GM19463 (cell line): Measurements from ENCODE around the gene PLS1.
"Not testable (repeated sequence)": the region's sequence is repeated elsewhere in the genome, so short reads cannot be mapped to it uniquely, and the experiment has no call there.

Experiments
- ATAC-seq: cut with Tn5 transposase; IDR thresholded peaks from one replicate; pipeline ENCODE4 v1.9.1; 2021; ENCODE audit warnings: mild to moderate bottlenecking, moderate library complexity; ENCODE audit not compliant: unreplicated experiment

PLS1 gene

DNA sequence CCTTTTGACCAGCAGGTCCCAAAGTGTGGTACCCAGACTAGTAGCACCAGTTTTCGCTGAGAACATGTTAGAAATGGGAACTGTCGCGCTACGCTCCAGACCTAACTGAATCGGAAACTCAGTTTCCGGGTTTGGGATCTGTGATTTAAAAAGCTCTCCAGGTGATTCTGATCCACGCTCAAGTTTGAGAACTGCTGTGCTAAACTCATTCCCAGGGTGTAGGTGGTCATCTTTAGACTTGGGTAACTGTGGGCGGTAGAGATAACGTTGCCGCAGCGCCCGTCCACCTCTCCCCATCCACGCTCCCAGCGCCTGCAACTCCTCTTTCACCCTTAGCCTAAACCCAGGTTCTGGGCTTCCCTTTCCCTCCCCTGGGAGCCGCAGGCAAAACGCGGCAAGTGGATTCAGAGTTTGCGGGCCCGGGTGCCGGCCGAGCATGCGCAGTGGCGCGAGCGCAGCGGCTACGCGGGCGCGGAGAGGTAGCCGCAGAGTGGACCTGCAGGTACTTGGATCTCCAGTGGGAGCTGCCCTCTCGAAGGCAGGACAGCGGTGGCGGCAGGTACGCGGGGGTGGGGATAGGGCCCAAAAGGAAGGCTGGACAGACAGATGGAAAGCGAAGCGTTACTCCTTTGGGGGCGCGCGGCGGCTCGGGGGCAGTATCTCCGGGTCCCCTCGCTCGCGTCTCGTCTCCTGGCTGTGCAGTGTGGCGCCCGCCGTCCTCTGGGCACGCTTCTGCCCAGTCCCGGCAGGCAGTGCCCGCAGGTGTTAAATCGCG, at the start of gene PLS1:
TSS of gene PLS1 (plus strand) at position 443 of the 775 bp plus-strand sequence. CDS start 67,845 bp downstream, outside the sequence.
- ATAC-seq: peak; percentile 71

GRCh38 chr3:142549986-142550385, 46.2 kb upstream of the PLS1 start:
- no peak for ATAC-seq

- ATAC-seq: not testable (repeated sequence)
Measured at GRCh38 chr3:142552579-142552978, 43.6 kb upstream of the PLS1 start.

- no peak for ATAC-seq
Measured at GRCh38 chr3:142553741-142554140, 42.5 kb upstream of the PLS1 start.

- no peak for ATAC-seq
Measured at GRCh38 chr3:142560118-142560517, 36.1 kb upstream of the PLS1 start.

DNA sequence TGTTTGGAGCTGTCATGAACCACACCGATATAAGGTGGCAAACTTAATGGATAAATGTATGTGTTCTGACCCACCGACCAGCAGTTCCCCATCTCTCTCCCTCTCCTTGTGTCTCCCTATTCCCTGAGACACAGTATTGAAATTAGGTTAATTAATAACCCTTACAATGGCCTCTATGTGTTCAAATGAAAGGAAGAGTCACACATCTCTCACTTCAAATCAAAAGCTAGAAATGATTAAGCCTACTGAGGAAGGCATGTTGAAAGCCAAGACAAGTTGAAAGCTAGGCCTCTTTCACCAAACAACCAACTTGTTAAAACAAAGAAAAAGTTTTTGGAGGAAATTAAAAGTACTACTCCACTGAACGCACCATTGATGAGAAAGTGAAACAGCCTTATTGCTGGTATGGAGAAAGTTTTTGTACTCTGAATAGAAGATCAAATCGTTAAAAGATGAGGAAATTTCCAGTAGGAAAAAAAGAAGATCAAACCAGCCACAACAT, 32.6 kb upstream of the PLS1 start:
- ATAC-seq: no peak

- no peak for ATAC-seq
Measured at GRCh38 chr3:142566096-142566495, 30.1 kb upstream of the PLS1 start.

DNA sequence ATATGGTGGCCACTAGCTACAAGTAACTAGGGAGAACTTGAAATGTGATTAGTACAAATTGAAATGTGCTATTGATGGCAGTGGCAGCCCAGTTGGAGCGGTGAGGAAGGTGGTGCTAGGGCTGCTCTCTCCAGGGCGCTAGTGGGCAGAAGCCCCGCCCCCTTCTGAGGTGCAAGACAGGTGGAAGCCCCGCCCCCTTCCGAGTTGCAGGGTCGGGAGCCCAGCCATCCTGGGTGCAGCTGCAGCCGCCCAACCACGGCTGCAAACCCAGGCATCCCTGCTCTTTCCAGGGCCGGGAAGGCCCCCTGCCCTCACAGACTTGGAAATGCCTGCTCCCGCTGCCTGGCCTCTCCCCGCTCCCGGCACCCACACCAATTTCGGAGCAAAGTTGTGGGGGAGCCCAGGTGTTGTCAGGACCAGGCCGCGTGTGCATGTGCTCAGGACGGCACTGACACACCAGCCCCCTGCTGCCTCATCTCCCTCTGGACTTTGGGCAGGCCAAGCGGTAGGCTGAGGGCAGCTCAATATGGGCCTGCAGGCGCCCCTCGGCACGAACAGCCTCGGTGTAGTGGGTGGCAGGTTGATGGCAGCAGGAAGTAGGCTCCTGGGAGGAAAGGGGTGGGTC, 27.7 kb upstream of the PLS1 start:
- ATAC-seq: no peak

- ATAC-seq: not testable (repeated sequence)
Measured at GRCh38 chr3:142569422-142569821, 26.8 kb upstream of the PLS1 start.

- ATAC-seq: not testable (repeated sequence)
Measured at GRCh38 chr3:142574223-142574622, 22.0 kb upstream of the PLS1 start.

DNA sequence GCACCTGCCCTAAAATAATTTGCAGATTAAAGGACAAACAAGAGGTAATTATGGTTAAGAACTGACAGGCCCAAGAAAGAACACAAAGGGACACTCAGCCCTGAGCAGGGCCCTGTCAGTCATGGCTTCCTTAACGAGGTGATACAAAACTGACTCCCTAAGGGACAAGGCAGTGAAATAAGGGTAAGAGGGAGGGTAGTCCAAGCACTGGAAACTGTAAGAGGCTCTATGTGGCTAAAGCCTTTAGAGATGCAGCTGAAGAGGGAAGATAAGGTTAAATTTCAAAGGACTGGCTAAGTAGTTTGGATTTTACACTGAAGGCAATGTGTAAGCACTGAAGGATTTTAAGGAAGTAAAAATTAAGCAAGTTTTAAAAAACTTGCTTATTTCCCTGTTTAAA, 21.5 kb upstream of the PLS1 start:
- no peak for ATAC-seq

DNA sequence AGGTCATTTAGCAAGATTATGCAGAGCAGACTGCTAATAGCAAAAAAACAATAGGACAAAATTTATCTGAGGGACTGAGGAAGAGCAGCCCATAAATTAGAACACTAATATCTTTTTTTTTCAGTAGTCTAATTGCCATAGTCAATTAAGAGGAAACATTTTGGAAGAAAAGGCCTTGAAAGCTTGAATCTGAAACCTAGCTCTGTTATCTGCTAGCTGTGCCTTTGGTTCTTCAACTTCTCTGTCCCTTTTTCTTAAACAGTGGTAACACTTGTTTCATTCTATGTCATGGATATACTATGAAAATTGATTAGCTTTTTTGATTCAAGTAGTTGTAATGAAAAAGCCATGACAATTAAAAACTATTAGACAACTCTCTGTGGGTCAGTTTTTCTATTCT, 19.4 kb upstream of the PLS1 start:
- no peak for ATAC-seq

DNA sequence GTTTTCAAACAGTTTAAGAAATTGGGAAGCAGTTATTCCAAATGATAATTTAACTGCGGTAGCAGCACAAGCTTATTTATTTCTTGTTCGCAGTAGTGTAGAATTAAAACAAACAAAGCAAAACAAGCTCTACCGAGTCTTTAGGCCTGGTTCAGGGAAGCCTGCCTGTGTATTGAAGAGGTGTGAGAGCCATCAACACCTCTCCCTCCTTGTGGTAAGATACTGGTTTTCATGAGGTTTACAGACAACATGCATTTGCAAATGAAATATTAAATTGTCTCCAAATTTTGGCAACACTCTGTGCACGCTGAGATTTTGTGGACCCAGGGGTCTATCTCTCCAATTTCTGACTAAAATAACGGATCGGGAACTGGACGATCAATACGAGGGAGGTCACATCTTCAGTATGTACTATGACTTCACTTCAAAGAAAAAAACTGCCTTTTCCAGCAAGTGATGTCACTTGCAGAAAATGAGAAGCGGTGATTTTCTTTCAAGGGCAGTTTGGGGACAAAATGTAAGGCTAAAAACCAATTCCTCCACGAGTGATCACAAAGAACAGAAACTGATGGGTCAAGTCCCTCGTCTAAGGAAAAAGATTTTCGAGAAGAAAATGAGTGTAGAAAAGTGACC, 18.4 kb upstream of the PLS1 start:
- no peak for ATAC-seq

GRCh38 chr3:142578329-142579223, 17.6 kb upstream of the PLS1 start, which contains the start of gene ATR:
TSS of gene ATR (minus strand) at chr3:142578733. CDS start at chr3:142578704, 29 bp downstream.
- peak; percentile 97 for ATAC-seq

GRCh38 chr3:142580061-142580423, 16.2 kb upstream of the PLS1 start:
- no peak for ATAC-seq

DNA sequence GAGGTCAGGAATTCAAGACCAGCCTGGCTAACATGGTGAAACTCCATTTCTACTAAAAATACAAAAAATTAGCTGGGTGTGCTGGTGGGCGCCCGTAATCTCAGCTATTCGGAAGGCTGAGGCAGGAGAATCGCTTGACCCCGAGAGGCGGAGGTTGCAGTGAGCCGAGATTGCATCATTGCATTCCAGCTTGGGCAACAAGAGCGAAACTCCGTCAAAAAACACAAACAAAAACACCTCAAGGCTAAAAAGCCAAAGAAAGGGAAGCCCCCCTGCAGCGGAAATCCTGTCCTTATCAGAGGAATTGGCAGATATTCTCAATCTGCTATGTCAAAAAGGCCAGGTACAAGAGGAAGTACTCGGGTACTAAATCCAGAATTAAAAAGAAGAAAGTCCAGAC, 15.1 kb upstream of the PLS1 start:
- ATAC-seq: not testable (repeated sequence)

- no peak for ATAC-seq
Measured at GRCh38 chr3:142586803-142587406, 9.3 kb upstream of the PLS1 start.

DNA sequence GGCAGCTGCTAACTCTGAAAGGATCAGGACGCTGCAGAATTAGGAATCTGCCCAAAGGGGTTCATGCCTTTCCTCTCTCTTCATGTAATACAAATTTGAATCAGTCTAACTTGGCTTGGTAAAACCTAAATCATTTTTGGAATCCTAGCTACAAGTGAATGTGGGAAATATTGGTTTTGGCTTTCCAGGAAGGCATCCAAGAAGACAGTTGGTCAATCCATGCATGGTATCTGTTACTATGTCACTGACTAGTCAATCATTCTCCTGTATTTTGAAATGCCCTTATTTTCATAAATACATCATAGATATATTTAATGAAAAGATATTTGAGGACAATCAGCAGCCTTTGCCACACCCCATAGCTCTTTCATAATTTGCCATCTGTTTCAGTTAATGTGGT, 7.5 kb upstream of the PLS1 start:
- no peak for ATAC-seq

- ATAC-seq: not testable (repeated sequence)
Measured at GRCh38 chr3:142592268-142592667, 3.9 kb upstream of the PLS1 start.

- no peak for ATAC-seq
Measured at GRCh38 chr3:142595141-142595540, 1.1 kb upstream of the PLS1 start.
